Measurements from ENCODE around the gene UPK3BL1. TPM values are rescaled to one million over a fixed set of nuclear protein-coding genes. Genes with fewer than 3 reads are reported as not detected.

UPK3BL1 gene, protein sequence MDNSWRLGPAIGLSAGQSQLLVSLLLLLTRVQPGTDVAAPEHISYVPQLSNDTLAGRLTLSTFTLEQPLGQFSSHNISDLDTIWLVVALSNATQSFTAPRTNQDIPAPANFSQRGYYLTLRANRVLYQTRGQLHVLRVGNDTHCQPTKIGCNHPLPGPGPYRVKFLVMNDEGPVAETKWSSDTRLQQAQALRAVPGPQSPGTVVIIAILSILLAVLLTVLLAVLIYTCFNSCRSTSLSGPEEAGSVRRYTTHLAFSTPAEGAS
- 40.0 and 90.6 TPM in 2 replicates for total RNA-seq

DNA sequence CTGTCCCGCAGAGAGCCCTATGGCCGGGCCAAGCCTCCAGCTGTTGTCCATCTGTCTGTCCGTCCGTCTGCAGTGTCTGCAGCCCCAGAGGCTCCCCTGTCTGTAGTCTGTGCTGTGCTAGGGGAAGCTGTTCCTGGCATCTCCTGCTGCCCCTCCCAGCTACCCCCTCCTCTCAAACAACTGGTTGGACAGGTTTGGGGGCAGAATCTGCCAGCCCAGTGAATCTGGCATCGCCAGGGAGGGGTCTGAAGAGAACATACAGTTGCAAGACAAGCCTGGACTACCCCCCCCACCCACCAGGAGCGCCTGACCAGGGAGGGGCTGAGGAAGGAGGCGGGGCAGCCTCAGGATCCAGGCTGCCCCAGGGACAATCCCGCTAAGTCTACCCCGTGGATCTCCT, at the start of gene UPK3BL1:
Gene UPK3BL1 (minus strand): TSS at position 101 of the 400 bp plus-strand sequence. CDS start 50 bp downstream, at position 51.

DNA sequence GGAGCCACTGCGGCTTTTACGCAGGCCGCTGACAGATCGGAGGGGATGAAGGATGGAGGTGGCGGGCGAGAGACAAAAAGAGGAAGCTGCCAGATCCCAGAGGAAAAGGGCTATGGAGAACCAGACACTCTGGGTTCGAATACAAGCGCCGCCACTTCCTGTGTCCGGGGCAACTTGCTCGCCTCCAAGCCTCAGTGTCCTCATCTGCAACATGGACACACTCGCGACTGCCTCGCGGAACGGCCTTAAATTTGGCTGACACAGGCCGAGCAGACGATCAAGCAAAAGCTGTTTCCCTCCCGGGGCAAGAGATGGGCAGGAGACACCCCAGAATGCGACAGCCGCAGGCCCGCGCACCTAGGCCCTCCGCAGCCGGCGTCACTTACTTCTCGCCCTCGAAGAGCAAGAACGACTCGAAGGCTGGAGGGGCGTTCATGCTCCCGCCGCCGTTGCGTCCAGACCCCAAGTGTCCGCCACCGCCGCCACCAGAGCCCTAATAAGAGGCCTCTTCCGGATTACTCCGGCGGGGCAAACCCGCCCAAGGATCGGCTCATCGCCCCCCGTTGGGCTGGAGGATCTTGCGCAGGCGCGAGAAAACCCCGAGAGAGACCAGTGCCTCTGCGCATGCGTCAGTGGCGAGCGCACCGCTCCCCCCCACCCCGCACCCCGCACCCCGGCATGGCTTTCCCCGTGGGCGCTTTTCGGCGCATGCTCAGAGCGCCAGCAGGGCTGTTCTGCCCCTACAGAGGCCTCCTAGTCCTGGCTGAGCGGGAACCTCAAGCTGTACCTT, 28.8 kb upstream of the UPK3BL1 start, which contains the start of gene POLR2J2:
Gene POLR2J2 (minus strand): TSS at position 498 of the 790 bp plus-strand sequence. CDS start 62 bp downstream, at position 436.

DNA sequence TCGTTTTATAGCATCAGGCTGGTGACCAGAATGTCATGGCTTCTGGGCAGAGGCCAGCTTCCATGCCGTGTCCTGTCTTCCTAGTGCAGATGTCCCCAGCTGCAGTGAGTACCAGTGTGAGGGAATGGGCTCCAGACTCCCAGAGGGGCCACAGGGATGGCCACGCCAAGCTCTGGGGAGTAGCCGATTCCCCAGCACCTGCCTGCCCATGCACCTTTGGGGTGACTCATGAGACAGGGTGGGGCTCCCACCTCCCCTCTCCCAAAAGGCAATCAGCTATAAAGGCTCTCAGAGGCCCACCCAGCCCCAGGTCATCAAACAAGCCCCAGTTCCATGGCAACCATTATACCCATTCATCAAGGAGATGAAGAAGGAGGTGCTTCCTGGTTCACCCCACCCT, 7.3 kb upstream of the UPK3BL1 start, which contains the start of gene SPDYE2B:
Gene SPDYE2B (plus strand): TSS at position 396 of the 400 bp plus-strand sequence. CDS start 2,030 bp downstream, outside the sequence.

DNA sequence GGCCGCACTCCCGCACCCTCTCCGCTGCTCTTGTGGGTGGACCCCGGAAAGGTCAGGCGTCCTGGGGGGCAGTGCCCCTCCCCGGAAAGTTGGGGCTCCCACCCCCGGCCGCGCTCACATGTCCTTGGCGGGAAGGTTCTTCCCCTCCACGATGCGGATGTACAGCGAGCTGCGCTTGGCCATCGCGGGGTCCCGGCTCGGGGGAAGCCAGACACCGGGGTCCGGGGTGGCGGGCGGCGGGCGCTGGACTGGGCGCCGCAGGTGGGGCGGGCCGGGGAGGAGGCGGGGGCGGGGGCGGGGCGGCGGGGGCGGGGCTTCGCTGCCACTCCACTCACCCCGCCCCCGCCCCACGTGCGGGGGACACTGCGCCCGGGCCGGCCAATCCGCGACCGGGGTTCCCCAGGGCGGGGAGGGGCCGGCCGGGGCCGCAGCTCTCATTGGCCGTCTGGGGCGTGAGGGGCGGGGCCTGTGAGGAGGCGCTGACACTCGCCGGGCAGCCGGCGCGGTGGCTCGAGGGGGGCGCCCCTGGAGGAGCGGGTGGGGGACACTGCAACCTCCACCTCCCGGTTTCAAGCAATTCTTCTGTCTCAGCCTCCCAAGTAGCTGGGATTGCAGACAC, 26.0 kb downstream of the UPK3BL1 start, which contains the start of gene RASA4:
Gene RASA4 (minus strand): TSS at position 250 of the 619 bp plus-strand sequence. CDS start 67 bp downstream, at position 183.

Other genes with a start within 250 kb of the UPK3BL1 start
- gene PRKRIP1, start 246.4 kb downstream of the UPK3BL1 start, total RNA-seq: 14.4 and 16.0 TPM in 2 replicates
- gene ORAI2, start 209.2 kb downstream of the UPK3BL1 start, total RNA-seq: 7.5 and 13.2 TPM in 2 replicates
- gene ALKBH4, start 177.9 kb downstream of the UPK3BL1 start, total RNA-seq: 6.5 and 8.0 TPM in 2 replicates
- 22.5 and 27.0 TPM in 2 replicates for gene LRWD1, start 177.8 kb downstream of the UPK3BL1 start, total RNA-seq
- gene POLR2J, start 163.9 kb downstream of the UPK3BL1 start, total RNA-seq: 26.8 and 37.6 TPM in 2 replicates
- 0.85 and 1.0 TPM in 2 replicates for gene RASA4B, start 125.0 kb downstream of the UPK3BL1 start, total RNA-seq
- gene UPK3BL2, start 99.1 kb downstream of the UPK3BL1 start, total RNA-seq: 2.4 and 72.2 TPM in 2 replicates
- gene SPDYE2, start 91.6 kb downstream of the UPK3BL1 start, total RNA-seq: not detected in 2 replicates
- gene POLR2J3, start 70.2 kb downstream of the UPK3BL1 start, total RNA-seq: 10.3 and 10.9 TPM in 2 replicates
- gene RASA4, start 26.0 kb downstream of the UPK3BL1 start, total RNA-seq: 1.7 and 2.9 TPM in 2 replicates
- not detected in 2 replicates for gene SPDYE2B, start 7.5 kb upstream of the UPK3BL1 start, total RNA-seq
- gene POLR2J2, start 28.9 kb upstream of the UPK3BL1 start, total RNA-seq: 1.2 and 1.4 TPM in 2 replicates
- gene FAM185A, start 106.2 kb upstream of the UPK3BL1 start, total RNA-seq: 7.2 and 13.0 TPM in 2 replicates

All from nasal cavity respiratory epithelium epithelial cell of viscerocranial mucosa (primary cell).